Activated CD8-positive, alpha-beta memory T cell treated with anti-CD3 and anti-CD28 coated beads, Interleukin-2, amount 50 U/mL, for 24 hours (primary cell): ENCODE results near the gene KLHL12.
"Not testable (repeated sequence)": the region's sequence is repeated elsewhere in the genome, so short reads cannot be mapped to it uniquely, and the experiment has no call there.

Source experiments
- DNase-seq: peaks from one replicate; pipeline ENCODE4 v3.0.0-alpha.2; 2020; ENCODE audit errors: extremely low read depth

Gene KLHL12

GRCh38 chr1:202951437-202951836, 24.4 kb upstream of the KLHL12 start:
- DNase-seq = no peak

- no peak for DNase-seq
Measured at GRCh38 chr1:202945483-202945882, 18.4 kb upstream of the KLHL12 start.

- no peak for DNase-seq
Measured at GRCh38 chr1:202944438-202944921, 17.4 kb upstream of the KLHL12 start.

- no peak for DNase-seq
Measured at GRCh38 chr1:202942426-202942825, 15.4 kb upstream of the KLHL12 start.

- DNase-seq = no peak
Measured at GRCh38 chr1:202941372-202941771, 14.3 kb upstream of the KLHL12 start.

GRCh38 chr1:202940561-202940960, 13.5 kb upstream of the KLHL12 start:
- DNase-seq = no peak

- no peak for DNase-seq
Measured at GRCh38 chr1:202938287-202938925, 11.4 kb upstream of the KLHL12 start.

- not testable (repeated sequence) for DNase-seq
Measured at GRCh38 chr1:202936409-202936808, 9.4 kb upstream of the KLHL12 start.

GRCh38 chr1:202935844-202936243, 8.8 kb upstream of the KLHL12 start:
- DNase-seq = no peak

GRCh38 chr1:202934755-202935154, 7.7 kb upstream of the KLHL12 start:
- DNase-seq = no peak

GRCh38 chr1:202932476-202932875, 5.4 kb upstream of the KLHL12 start:
- no peak for DNase-seq

- DNase-seq = no peak
Measured at GRCh38 chr1:202923533-202923932, 3.5 kb downstream of the KLHL12 start.

GRCh38 chr1:202919615-202920014, 7.4 kb downstream of the KLHL12 start:
- no peak for DNase-seq

GRCh38 chr1:202915146-202915545, 11.9 kb downstream of the KLHL12 start:
- DNase-seq = no peak

GRCh38 chr1:202912476-202912875, 14.6 kb downstream of the KLHL12 start:
- not testable (repeated sequence) for DNase-seq

- no peak for DNase-seq
Measured at GRCh38 chr1:202909494-202909893, 17.5 kb downstream of the KLHL12 start.

GRCh38 chr1:202908998-202909397, 18.0 kb downstream of the KLHL12 start:
- no peak for DNase-seq

GRCh38 chr1:202905331-202905730, 21.7 kb downstream of the KLHL12 start:
- no peak for DNase-seq

- not testable (repeated sequence) for DNase-seq
Measured at GRCh38 chr1:202903808-202904207, 23.2 kb downstream of the KLHL12 start.

- DNase-seq = no peak
Measured at GRCh38 chr1:202901555-202901954, 25.5 kb downstream of the KLHL12 start.

GRCh38 chr1:202892501-202892900, 34.5 kb downstream of the KLHL12 start:
- no peak for DNase-seq

- no peak for DNase-seq
Measured at GRCh38 chr1:202890392-202890791, 36.6 kb downstream of the KLHL12 start.

GRCh38 chr1:202888531-202889360, 38.3 kb downstream of the KLHL12 start, which contains the start of gene RABIF:
Gene RABIF, minus strand, starts transcription at chr1:202889149. Its CDS starts 51 bp downstream, at chr1:202889098.
- peak; percentile 97 for DNase-seq
